GM23248 (cell line): Measurements from ENCODE around the gene WBP2.

Source experiments
- EZH2 ChIP-seq: fragments of 200-600 bp; sonication (generic); IDR thresholded peaks from 2 replicates; pipeline ENCODE4 v1.6.1; 2018; ENCODE audit warnings: antibody characterized with exemption, mild to moderate bottlenecking; ENCODE audit not compliant: insufficient read depth, poor library complexity, severe bottlenecking
- EZH2phosphoT487 ChIP-seq: fragments of 200-600 bp; sonication (generic); IDR thresholded peaks from 2 replicates; pipeline ENCODE4 v1.6.1; 2018; ENCODE audit warnings: antibody characterized with exemption, moderate library complexity, mild to moderate bottlenecking, low read depth; ENCODE audit not compliant: insufficient read depth

DNA sequence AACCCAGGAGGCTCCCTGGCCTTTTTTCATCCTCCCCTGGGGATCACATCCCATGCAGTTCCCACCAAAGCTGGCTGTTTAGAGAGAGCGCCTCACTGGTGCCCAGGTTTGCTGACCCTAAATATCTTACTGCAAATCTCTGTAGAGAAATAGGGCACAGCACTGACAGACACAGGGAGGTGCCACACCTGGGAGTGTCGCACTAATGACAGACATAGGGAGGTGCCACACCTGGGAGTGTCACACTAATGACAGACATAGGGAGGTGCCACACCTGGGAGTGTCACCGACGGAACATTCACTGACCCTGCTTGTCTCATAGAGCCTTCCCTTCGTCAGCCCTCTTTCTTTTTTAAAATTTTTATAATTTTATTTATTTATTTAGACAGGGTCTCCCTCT, 44.9 kb downstream of the WBP2 start:
- TF ChIP-seq EZH2 (no peak), EZH2phosphoT487 (no peak)
